ENCODE data around the gene EPS8. TPM values are rescaled to one million over a fixed set of nuclear protein-coding genes. Genes with fewer than 3 reads are reported as not detected.

Gene EPS8
- total and polyA plus RNA-seq, 3 donors from 2014 or later = 40.0 to 81.8 (median 65.3) TPM

- no peak for DNase-seq
- no peak overlapping the region for H3K4me3 ChIP-seq
- no peaks in the 10 kb centered on the region for H3K36me3 ChIP-seq (ENCODE audit: low read depth, missing control alignments)
- H3K4me1 ChIP-seq = peaks cover 21% of the 10 kb centered on the region
- no peaks in the 10 kb centered on the region for H3K27me3 ChIP-seq
- no peak for TF ChIP-seq POLR2A (IDR thresholded peaks at IDR 0.05)
- TF ChIP-seq CTCF (IDR thresholded peaks at IDR 0.05) = no peak
- intact Hi-C loops (cut with DNase I; ENCODE audit: low total_unique reads) = no loop called here
- 83 to 91% methylated on average over 2 of the region's 2 CpGs for WGBS, 2 donors
- H3K27ac ChIP-seq = no peak overlapping the region
- H3K9me3 ChIP-seq = no peaks in the 10 kb centered on the region
Measured at GRCh38 chr12:15716581-15716980, 72.6 kb downstream of the EPS8 start.

DNA sequence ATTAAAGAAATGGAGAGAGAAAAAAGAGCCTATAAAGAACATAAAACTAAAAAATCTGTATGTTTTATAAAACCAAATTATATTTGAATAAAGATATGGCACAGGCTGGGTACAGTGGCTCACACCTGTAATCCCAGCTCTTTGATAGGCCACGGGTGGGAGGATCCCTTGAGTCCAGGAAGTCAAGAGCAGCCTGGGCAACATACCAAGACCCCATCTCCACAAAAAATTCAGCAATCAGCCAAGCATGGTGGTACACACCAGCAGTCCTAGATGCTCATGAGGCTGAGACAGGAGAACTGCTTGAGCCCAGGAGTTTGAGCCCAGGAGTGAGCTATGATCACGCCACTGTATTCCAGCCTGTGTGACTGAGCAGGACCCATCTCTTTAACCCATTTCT, 74.9 kb downstream of the EPS8 start:
- TF ChIP-seq POLR2A (IDR thresholded peaks at IDR 0.05) = no peak
- TF ChIP-seq CTCF (IDR thresholded peaks at IDR 0.05) = no peak
- no peak for DNase-seq

DNA sequence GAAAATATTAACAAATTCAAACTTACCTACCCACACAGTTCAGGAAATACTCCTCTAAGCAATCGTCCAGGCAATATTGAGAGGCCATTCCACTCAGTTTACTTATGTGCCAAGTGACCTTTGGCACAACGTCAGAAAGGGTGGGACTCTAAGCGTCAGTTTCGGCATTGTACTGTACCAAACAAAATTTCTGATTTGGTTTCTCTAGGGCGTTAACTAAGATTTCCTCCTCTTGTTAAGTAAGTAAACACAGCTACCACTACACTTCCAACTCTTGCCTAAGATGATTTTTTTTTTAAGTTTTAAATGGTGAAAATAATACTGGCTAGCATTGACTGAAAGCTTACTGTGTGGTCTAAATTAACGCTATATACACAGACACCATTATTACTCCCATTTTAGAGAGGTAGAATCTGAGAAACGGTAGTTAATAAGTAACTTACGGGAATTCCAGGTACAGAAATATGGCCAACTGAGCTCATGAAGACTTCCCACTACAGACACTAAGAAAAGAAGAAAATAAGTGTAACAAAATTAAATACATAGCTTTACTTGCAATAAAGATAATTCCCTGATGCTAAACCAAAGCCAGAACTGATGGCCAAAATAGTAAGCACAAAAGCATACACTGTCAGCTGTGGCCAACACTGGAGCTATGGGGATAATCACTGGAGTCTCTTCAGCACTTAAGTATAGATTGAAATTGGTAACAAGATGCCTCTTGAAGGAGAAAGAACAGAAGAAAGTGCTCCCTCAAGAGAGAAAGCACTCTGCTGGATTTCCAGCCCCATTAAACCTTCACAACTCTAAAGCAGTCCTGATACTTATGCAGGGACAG, 76.1 kb downstream of the EPS8 start:
- no peak overlapping the region for H3K4me3 ChIP-seq
- peak; percentile 36 for DNase-seq
- H3K9me3 ChIP-seq = no peaks in the 10 kb centered on the region
- WGBS, 2 donors = 56 to 72% methylated on average over 8 of the region's 8 CpGs
- TF ChIP-seq POLR2A (IDR thresholded peaks at IDR 0.05) (no peak), CTCF (IDR thresholded peaks at IDR 0.05) (no peak)
- H3K27me3 ChIP-seq = no peaks in the 10 kb centered on the region
- intact Hi-C loops (cut with DNase I; ENCODE audit: low total_unique reads) = no loop called here
- H3K27ac ChIP-seq = peak overlapping the region in 1 of 2 donors; percentile 64
- H3K36me3 ChIP-seq (ENCODE audit: low read depth, missing control alignments) = no peaks in the 10 kb centered on the region
- peaks cover 14% of the 10 kb centered on the region for H3K4me1 ChIP-seq

More for the DNA sequence above, 74.9 kb downstream of the EPS8 start:
- intact Hi-C loops (cut with DNase I; ENCODE audit: low total_unique reads) = no loop called here
- Histone ChIP-seq H3K4me1 (peaks cover 14% of the 10 kb centered on the region), H3K9me3 (no peaks in the 10 kb centered on the region), H3K27ac (no peak overlapping the region), H3K4me3 (no peak overlapping the region), H3K36me3 (ENCODE audit: low read depth, missing control alignments) (no peaks in the 10 kb centered on the region), H3K27me3 (no peaks in the 10 kb centered on the region)
- WGBS, 2 donors = 96 to 97% methylated on average over 2 of the region's 2 CpGs

GRCh38 chr12:15712160-15712559, 77.0 kb downstream of the EPS8 start:
- TF ChIP-seq POLR2A (IDR thresholded peaks at IDR 0.05) (no peak), CTCF (IDR thresholded peaks at IDR 0.05) (no peak)
- Histone ChIP-seq H3K9me3 (no peaks in the 10 kb centered on the region), H3K27me3 (no peaks in the 10 kb centered on the region), H3K27ac (peak overlapping the region in 1 of 2 donors; percentile 64), H3K4me1 (peaks cover 14% of the 10 kb centered on the region), H3K4me3 (no peak overlapping the region), H3K36me3 (ENCODE audit: low read depth, missing control alignments) (no peaks in the 10 kb centered on the region)
- DNase-seq = no peak
- intact Hi-C loops (cut with DNase I; ENCODE audit: low total_unique reads) = no loop called here
- WGBS, 2 donors = 65 to 84% methylated on average over 1 of the region's 1 CpG
